HG03520 (cell line): ENCODE measurements around the gene PHAX.
"Not testable (repeated sequence)": the region's sequence is repeated elsewhere in the genome, so short reads cannot be mapped to it uniquely, and the experiment has no call there.

Source experiments
- ATAC-seq: cut with Tn5 transposase; IDR thresholded peaks from one replicate; pipeline ENCODE4 v1.9.1; 2021; ENCODE audit warnings: mild to moderate bottlenecking, moderate library complexity; ENCODE audit not compliant: unreplicated experiment

Gene PHAX

DNA sequence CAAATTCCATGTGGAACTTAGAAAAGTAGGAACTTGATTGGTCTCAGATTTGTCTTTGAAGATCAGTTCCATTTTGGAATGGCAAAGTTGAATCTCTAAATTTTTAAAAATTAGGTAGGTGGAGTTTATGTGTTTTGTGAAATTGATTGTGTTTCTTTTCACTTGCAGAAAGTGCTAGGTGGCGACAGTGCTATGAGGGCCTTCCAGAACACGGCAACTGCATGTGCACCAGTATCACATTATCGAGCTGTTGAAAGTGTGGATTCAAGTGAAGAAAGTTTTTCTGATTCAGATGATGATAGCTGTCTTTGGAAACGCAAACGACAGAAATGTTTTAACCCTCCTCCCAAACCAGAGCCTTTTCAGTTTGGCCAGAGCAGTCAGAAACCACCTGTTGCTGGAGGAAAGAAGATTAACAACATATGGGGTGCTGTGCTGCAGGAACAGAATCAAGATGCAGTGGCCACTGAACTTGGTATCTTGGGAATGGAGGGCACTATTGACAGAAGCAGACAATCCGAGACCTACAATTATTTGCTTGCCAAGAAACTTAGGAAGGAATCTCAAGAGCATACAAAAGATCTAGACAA, 2.8 kb downstream of the PHAX start:
- no peak for ATAC-seq

- no peak for ATAC-seq
Observed at GRCh38 chr5:126605525-126605924, 4.8 kb downstream of the PHAX start.

DNA sequence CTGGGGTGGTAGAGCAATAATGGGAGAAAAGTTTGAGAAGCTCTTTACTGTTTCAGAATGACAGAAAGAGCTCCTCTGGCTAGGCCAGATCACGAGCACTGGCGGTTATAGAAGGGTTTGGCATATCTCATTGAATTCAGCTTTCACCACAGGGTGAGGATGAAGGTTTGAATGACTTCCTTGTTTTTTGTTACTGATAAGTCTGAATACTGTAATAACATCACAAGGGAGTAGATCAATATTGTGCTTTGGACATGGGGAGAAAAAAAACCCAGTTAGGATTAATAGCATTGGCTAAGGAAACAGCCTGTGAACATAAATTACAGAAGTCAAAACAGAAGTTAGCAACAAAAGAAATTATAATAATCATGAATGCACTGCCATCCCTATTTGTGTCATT, 9.4 kb downstream of the PHAX start:
- no peak for ATAC-seq

DNA sequence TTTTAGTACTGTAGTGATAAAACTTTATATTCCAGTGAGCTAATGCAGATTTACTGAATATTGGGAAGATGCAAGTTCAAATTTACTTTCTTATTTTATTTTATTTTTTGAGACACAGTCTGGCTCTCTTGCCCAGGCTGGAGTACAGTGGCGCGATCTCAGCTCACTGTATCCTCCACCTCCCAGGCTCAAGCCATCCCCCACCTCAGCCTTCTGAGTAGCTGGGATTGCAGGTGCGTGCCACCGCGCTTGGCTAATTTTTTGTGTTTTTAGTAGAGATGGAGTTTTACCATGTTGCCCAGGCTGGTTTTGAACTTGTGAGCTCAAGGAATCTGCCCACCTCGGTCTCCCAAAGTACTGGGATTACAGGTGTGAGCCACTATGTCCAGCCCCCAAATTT, 9.9 kb downstream of the PHAX start:
- no peak for ATAC-seq

GRCh38 chr5:126613941-126614592, 13.3 kb downstream of the PHAX start:
- ATAC-seq: no peak

DNA sequence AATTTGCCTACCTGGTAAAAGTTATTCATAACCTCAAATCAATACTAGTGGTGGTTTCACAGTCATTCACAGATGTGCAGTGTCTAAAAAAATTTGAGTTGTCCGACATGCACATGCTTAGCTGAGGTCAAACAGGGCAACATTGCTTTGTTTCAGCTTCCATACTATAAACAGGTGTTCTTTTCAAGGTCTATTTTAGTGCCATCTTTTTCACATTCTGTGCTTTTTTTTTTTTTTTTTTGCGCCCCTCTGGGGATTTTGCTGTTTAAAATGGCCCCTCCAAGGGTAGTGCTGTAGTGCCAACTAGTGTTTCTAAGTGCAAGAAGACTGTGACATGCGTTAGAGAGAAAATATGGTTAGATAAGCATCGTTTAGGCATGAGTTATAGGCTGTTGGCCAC, 14.5 kb downstream of the PHAX start:
- ATAC-seq: peak; percentile 92

DNA sequence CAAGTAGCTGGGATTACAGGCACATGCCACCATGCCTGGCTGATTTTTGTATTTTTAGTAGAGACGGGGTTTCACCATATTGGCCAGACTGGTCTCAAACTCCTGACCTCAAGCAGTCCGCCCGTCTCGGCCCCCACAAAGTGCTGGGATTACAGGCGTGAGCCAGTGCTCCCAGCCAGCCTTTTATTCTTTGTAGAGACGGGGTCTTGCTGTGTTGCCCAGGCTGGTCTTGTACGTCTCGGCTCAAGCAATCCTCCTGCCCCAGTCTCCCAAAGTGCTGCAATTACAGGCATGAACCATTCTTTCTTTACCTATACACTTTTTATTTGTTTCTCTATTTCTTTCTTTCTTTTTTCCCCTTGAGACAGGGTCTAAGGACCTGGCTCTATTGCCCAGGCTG, 16.9 kb downstream of the PHAX start:
- not testable (repeated sequence) for ATAC-seq

GRCh38 chr5:126619781-126620180, 19.0 kb downstream of the PHAX start:
- ATAC-seq: no peak

- no peak for ATAC-seq
Observed at GRCh38 chr5:126624534-126624933, 23.8 kb downstream of the PHAX start.

GRCh38 chr5:126628102-126628501, 27.4 kb downstream of the PHAX start:
- no peak for ATAC-seq

- ATAC-seq: no peak
Observed at GRCh38 chr5:126631920-126632319, 31.2 kb downstream of the PHAX start.

DNA sequence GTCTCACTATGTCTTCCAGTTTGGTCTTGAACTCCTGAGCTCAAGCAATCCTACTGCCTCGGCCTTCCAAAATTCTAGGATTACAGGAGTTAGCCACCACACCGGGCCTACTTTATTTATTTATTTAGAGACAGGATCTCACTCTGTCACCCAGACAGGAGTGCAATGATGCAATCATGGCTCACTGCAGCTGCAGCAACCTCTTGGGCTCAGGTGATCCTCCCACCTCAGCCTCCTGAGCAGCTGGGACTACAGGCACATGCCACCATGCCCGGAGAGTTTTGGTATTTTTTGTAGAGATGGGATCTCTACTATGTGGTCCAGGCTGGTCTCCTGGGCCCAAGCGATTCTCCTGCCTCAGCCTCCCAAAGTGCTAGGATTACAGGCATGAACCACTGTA, 32.8 kb downstream of the PHAX start:
- no peak for ATAC-seq

GRCh38 chr5:126635585-126635984, 34.8 kb downstream of the PHAX start:
- ATAC-seq: no peak

GRCh38 chr5:126636956-126637355, 36.2 kb downstream of the PHAX start:
- no peak for ATAC-seq

DNA sequence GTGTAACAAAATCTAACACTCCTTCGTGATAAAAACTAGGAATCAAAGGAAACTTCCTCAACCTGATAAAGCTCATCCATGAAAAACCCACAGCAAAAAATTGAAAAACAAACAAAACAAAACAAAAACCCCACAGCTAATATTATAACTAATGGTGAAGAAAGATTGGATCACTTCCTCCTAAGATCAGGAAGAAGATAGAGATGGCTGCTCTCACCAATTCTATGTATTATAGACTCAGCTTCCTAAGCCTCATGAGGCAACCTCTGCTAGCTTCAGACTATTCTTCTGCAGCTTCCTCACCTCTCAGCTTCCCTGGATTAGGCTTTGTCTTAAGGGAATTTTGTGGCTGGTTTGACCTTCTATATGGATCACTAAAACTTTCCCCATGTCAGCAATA, 40.1 kb downstream of the PHAX start:
- no peak for ATAC-seq

DNA sequence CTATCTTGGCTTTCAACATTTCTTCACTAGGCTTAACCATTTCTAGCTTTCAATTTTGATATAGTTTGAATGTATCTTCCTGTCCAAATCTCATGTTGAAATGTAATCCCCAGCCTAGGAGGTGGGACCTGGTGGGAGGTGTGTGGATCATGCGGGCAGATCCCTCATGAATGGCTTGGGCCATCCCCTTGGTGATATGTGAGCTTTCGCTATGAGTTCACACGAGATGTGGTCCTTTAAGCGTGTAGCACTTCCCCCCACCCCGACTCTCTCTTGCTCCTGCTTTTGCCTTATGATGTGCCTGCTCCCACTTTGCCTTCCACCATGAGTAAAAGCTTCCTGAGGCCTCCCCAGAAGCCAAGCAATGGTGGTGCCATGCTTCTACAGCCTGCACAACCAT, 40.6 kb downstream of the PHAX start:
- ATAC-seq: peak; percentile 73

GRCh38 chr5:126645132-126645531, 44.4 kb downstream of the PHAX start:
- no peak for ATAC-seq

- ATAC-seq: no peak
Observed at GRCh38 chr5:126647071-126647470, 46.3 kb downstream of the PHAX start.

DNA sequence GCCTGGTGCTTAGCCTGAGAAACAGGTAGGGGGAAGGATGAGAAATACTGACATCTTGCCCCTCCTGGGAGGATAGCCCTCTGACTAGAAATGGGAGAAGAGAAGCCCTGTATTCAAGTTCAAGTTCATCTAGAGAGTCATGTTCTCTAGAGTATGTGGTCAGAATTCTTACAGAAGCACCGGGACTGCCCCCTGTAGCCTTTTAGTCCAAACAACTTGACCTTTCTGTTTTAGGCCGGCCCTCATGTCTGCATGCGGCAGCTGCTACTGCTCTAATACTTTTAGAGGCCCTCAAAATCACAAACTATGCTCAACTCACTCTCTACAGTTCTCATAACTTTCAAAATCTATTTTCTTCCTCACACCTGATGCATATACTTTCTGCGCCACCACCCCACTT, 47.7 kb downstream of the PHAX start:
- ATAC-seq: no peak

DNA sequence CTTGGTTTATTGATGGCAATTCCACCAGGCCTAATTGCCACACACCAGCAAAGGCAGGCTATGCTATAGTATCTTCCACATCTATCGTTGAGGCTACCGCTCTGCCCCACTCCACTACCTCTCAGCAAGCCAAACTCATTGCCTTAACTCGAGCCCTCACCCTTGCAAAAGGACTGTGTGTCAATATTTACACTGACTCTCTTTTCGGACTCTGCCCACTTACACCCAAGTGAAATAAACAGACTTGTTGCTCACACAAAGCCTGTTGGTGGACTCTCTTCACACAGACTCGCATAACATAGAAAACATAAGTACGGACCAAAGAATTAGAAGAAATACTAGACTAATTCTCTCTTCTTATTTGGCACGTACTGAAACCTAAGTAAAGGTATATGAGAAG, 48.3 kb downstream of the PHAX start:
- ATAC-seq: not testable (repeated sequence)

- not testable (repeated sequence) for ATAC-seq
Observed at GRCh38 chr5:126649709-126650108, 49.0 kb downstream of the PHAX start.

DNA sequence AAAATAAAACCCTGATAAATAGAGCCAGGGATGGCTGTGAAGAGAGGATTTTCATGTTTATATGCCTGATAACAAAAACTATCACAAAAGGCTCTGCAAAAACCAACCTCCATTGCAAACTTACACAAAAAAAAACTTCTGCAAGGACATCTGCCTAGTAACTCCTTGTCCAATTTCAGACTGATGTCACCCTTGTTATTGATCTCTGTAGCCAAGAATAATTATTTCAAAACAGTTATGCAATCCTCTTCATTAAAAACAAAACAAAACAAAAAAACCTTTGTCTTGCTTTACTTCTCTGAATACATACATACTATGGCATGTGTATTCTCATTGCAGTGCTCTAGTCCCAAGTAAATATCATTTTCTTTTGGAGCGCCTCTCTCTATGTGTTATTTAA, 49.7 kb downstream of the PHAX start:
- ATAC-seq: no peak

DNA sequence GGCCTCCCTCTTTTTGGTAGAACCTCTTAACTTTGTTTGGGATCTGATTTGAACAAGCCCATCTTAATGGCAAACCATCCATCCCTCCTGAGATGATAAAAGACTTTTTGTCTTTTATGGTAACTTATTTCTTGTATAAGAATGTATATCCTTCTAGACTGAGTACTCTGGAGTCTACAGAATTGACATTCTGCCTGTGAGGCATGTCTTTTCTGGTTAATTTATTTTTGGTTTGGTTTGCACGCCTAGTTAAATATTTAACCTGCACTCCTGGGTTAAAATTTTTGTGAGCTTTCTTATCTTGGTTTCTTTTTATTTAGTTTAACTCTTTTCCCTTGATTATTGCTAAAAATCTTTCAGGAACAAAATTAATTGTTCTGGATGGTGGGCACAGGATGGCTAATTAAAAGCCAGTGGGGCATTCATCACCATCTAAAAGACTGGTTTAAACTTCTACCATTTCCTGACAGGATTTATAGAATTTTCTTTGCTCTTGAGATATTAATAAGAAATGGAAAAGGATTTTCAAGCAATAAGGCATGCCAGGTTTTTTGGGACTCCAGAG, 50.3 kb downstream of the PHAX start:
- no peak for ATAC-seq
